HepG2 (cell line): ENCODE measurements around the gene NSMCE1. TPM values are rescaled to one million over a fixed set of nuclear protein-coding genes. Genes with fewer than 3 reads are reported as not detected.

Source experiments
- ATAC-seq: fragments of 200-7000 bp; cut with Tn5 transposase; 3 replicates; pipeline ENCODE4 v1.9.1; 2020; ENCODE audit warnings: mild to moderate bottlenecking, moderate library complexity
- BruUV-seq: library from RNA; stranded (reverse); fragments of 400-500 nt; replicated peaks from 2 replicates; lab custom pipeline; 2021; lab: Mats Ljungman, UMichigan
- CTCF ChIA-PET: fragments of 300-600 bp; formaldehyde crosslinking; extraction: SDS; loops from one replicate; lab custom pipeline; 2021; ENCODE audit warnings: low total read pairs, inconsistent platforms, low intra/inter-chr PET ratio; lab: Yijun Ruan, JAX
- POLR2A ChIA-PET: fragments of 350-600 bp; sonication (Branson Sonifier 250); formaldehyde crosslinking; loops from one replicate; lab custom pipeline; 2020; ENCODE audit warnings: antibody characterized with exemption, inconsistent platforms; lab: Yijun Ruan, JAX
- DNase-seq: peaks from one replicate; pipeline ENCODE4 v3.0.0-alpha.2; 2015; ENCODE audit warnings: low spot score
- FAIRE-seq: peaks from 3 replicates; lab custom pipeline; 2011; peaks lifted over from hg19 to GRCh38; lab: Jason Lieb, UNC
- H2AFZ ChIP-seq: one replicate; pipeline ENCODE4 v1.6.1; 2011; ENCODE audit warnings: low read length, inconsistent platforms
- H3K27ac ChIP-seq: fragments of 300-600 bp; 3 replicates; pipeline ENCODE4 v1.8.0; 2011; ENCODE audit warnings: mixed run types, mild to moderate bottlenecking, mixed read lengths, low read length, inconsistent platforms; ENCODE audit not compliant: insufficient read depth; ENCODE audit errors: extremely low read length
- H3K27me3 ChIP-seq, 2 experiments: fragments of 200-600 bp in 1 of 2; 2 replicates in 1 of 2; 3 replicates in 1 of 2; pipeline versions ENCODE4 v1.6.0 to v1.8.0; 2011; ENCODE audit warnings: low read length in 2 of 2, mild to moderate bottlenecking in 2 of 2, moderate library complexity in 2 of 2, inconsistent platforms in 1 of 2; ENCODE audit not compliant: insufficient read depth in 2 of 2, control insufficient read depth in 1 of 2
- H3K36me3 ChIP-seq, 2 experiments: fragments of 200-600 bp in 1 of 2; replicated peaks in 1 of 2; 2 replicates in 1 of 2; 3 replicates in 1 of 2; pipeline versions ENCODE4 v1.5.1 to v1.8.0; 2011; ENCODE audit warnings: low read length in 2 of 2, inconsistent platforms in 1 of 2; ENCODE audit not compliant: insufficient read depth in 2 of 2, control insufficient read depth in 1 of 2
- H3K4me1 ChIP-seq: 2 replicates; pipeline ENCODE4 v1.5.1; 2012; ENCODE audit warnings: low read length, inconsistent platforms; ENCODE audit not compliant: insufficient read depth
- H3K4me2 ChIP-seq: 2 replicates; pipeline ENCODE4 v1.6.0; 2011; ENCODE audit warnings: low read depth, low read length, inconsistent platforms
- H3K4me3 ChIP-seq, 3 experiments: fragments of 200-600 bp in 1 of 3; sonication (generic), shearing (Covaris generic) in 1 of 3; replicated peaks in 1 of 3; 2 replicates each; pipeline ENCODE4 v1.5.1; 2011 to 2016; ENCODE audit warnings: low read length in 3 of 3, inconsistent platforms in 2 of 3, low read depth in 2 of 3, mild to moderate bottlenecking in 2 of 3, control low read depth in 1 of 3, mixed read lengths in 1 of 3; ENCODE audit not compliant: insufficient read depth in 1 of 3
- H3K79me2 ChIP-seq: one replicate; pipeline ENCODE4 v1.6.1; 2011; ENCODE audit warnings: low read length, inconsistent platforms; ENCODE audit not compliant: insufficient read depth
- H3K9ac ChIP-seq: 2 replicates; pipeline ENCODE4 v1.6.0; 2011; ENCODE audit warnings: mild to moderate bottlenecking, low read depth, low read length, inconsistent platforms; ENCODE audit not compliant: insufficient read depth
- H3K9me3 ChIP-seq: 2 replicates; pipeline ENCODE4 v1.5.1; 2012; ENCODE audit warnings: mild to moderate bottlenecking, low read length
- H4K20me1 ChIP-seq: 2 replicates; pipeline ENCODE4 v1.6.0; 2011; ENCODE audit warnings: inconsistent platforms, mild to moderate bottlenecking, low read length, moderate library complexity; ENCODE audit not compliant: insufficient read depth
- HOXA3 ChIP-seq: sonication (generic); formaldehyde crosslinking; IDR thresholded peaks from 2 replicates; pipeline ENCODE4 v1.5.0; 2020; ENCODE audit warnings: missing genetic modification reagents
- KLF15 ChIP-seq: sonication (generic); formaldehyde crosslinking; IDR thresholded peaks from 2 replicates; pipeline ENCODE4 v1.8.1; 2023; ENCODE audit warnings: borderline replicate concordance, mild to moderate bottlenecking, inconsistent platforms, missing genetic modification reagents, mixed read lengths
- SOX6 ChIP-seq, 2 experiments: fragments of 450-650 bp in 1 of 2; sonication (generic) in 1 of 2; formaldehyde crosslinking in 1 of 2; IDR thresholded peaks; 2 replicates each; pipeline versions ENCODE4 v1.4.0 to v1.6.1; 2017 to 2020; ENCODE audit warnings: antibody characterized with exemption in 1 of 2, mild to moderate bottlenecking in 1 of 2, missing genetic modification reagents in 1 of 2
- TFE3 ChIP-seq: IDR thresholded peaks from 2 replicates; pipeline ENCODE4 v1.6.1; 2016
- THAP7 ChIP-seq: sonication (generic); formaldehyde crosslinking; IDR thresholded peaks from 2 replicates; pipeline ENCODE4 v1.8.1; 2023; ENCODE audit warnings: mild to moderate bottlenecking, missing genetic modification reagents
- ZBTB38 ChIP-seq: sonication (generic); formaldehyde crosslinking; IDR thresholded peaks from 2 replicates; pipeline ENCODE4 v1.5.1; 2020; ENCODE audit warnings: mild to moderate bottlenecking, missing genetic modification reagents
- ZBTB4 ChIP-seq: sonication (generic); formaldehyde crosslinking; IDR thresholded peaks from 2 replicates; pipeline ENCODE4 v1.4.0; 2020; ENCODE audit warnings: missing genetic modification reagents, mild to moderate bottlenecking, borderline replicate concordance
- ZNF18 ChIP-seq: sonication (generic); formaldehyde crosslinking; IDR thresholded peaks from 2 replicates; pipeline ENCODE4 v1.8.0; 2022; ENCODE audit warnings: mild to moderate bottlenecking, missing genetic modification reagents; ENCODE audit not compliant: insufficient replicate concordance
- ZNF737 ChIP-seq: sonication (generic); formaldehyde crosslinking; IDR thresholded peaks from 2 replicates; pipeline ENCODE4 v1.5.0; 2020; ENCODE audit warnings: missing genetic modification reagents, mild to moderate bottlenecking, borderline replicate concordance
- WGBS: methylation state at CpG from one replicate; pipeline ENCODE4 v1.1.6; 2017; ENCODE audit warnings: low lambda C conversion rate; 5-methylcytosine and 5-hydroxymethylcytosine counted together
- in situ Hi-C: cut with HindIII; loops from 2 replicates; pipeline ENCODE4 v1.10.0; 2017; ENCODE audit warnings: low pct_unique_long_range_greater_than_20kb; ENCODE audit not compliant: extremely low pct_ligation_motif_present
- intact Hi-C: fragments of 100-400 bp; cut with micrococcal nuclease; formaldehyde crosslinking; loops from one replicate; pipeline ENCODE4 v1.10.0; 2022; ENCODE audit not compliant: unreplicated experiment
- polyA plus RNA-seq, 8 experiments: library from polyadenylated mRNA; depleted of rRNA in 3 of 8; stranded (reverse) in 7 of 8; unstranded in 1 of 8; fragments of >200 nt; fragmentation: Illumina TruSeq in 4 of 8; extraction: Trizol in 4 of 8; gene quantifications; 2 replicates each; pipeline versions ENCODE4 v1.2.1 to v1.2.3, GENCODE V29; 2011 to 2016; ENCODE audit warnings: low read depth in 4 of 8, missing spikeins in 1 of 8, mixed read lengths in 1 of 8; ENCODE audit not compliant: insufficient read depth in 1 of 8
- total RNA-seq, 5 experiments: library from RNA; depleted of rRNA; stranded (reverse); fragments of >200 nt; fragmentation: Illumina TruSeq; extraction: Trizol; gene quantifications; 2 replicates each; pipeline ENCODE4 v1.2.3, GENCODE V29; 2016; ENCODE audit warnings: low read depth in 1 of 5

The NSMCE1 gene
- total and polyA plus RNA-seq, 2 of the 13 experiments (the other 11 are each of a cell fraction or from before 2014, with no cell fraction given) = 42.7 to 52.9 TPM

- TF ChIP-seq KLF15 (CRISPR knock-in tag) (no peak), ZBTB4 (CRISPR knock-in tag) (no peak)
These were observed 24.8 kb upstream of the NSMCE1 start (continued) for GRCh38 chr16:27293343-27293742.

- in situ Hi-C loops = no loop called here
- no TSS peak for BruUV-seq
These were observed 23.2 kb upstream of the NSMCE1 start for GRCh38 chr16:27291722-27292240.

More at GRCh38 chr16:27291722-27292240, 23.2 kb upstream of the NSMCE1 start:
- intact Hi-C loops = no loop called here
- Histone ChIP-seq H3K4me2 (no peak overlapping the region), H3K79me2 (no peaks in the 10 kb centered on the region), H3K27me3 (peaks cover 0 to 9% of the 10 kb centered on the region in 2 experiments; a peak in 1 of 5 replicates), H3K4me3 (no peak overlapping the region), H3K9ac (no peak overlapping the region), H3K4me1 (peaks cover 3% of the 10 kb centered on the region), H4K20me1 (no peaks in the 10 kb centered on the region), H3K9me3 (no peaks in the 10 kb centered on the region), H3K36me3 (no peaks in the 10 kb centered on the region), H2AFZ (no peak overlapping the region), H3K27ac (no peak overlapping the region)
- CTCF ChIA-PET = no interaction called here
- DNase-seq (no peak), FAIRE-seq (no peak), ATAC-seq (peak; percentile 52; the same call in 2 of the 3 replicates)
- TF ChIP-seq THAP7 (no peak), HOXA3 (CRISPR knock-in tag) (no peak), ZNF18 (no peak), ZBTB38 (CRISPR knock-in tag) (no peak), ZNF737 (CRISPR knock-in tag) (no peak), TFE3 (CRISPR knock-in tag) (no peak), SOX6 (IDR thresholded peaks at IDR 0.05) (no peak), SOX6 (CRISPR knock-in tag; IDR thresholded peaks at IDR 0.05) (no peak)
- POLR2A ChIA-PET = interaction anchor here (0.9 kb wide), 1 partner anchor 20 kb away, joined by 3 read pairs; no protein-coding TSS in a partner anchor
- 49% methylated on average over 4 of the region's 4 CpGs for WGBS
